ENCODE data around the gene RPS2.

The RPS2 gene

GRCh38 chr16:1917056-1917664 is 47.5 kb downstream of the RPS2 start:
- TF ChIP-seq, protein P1, sequence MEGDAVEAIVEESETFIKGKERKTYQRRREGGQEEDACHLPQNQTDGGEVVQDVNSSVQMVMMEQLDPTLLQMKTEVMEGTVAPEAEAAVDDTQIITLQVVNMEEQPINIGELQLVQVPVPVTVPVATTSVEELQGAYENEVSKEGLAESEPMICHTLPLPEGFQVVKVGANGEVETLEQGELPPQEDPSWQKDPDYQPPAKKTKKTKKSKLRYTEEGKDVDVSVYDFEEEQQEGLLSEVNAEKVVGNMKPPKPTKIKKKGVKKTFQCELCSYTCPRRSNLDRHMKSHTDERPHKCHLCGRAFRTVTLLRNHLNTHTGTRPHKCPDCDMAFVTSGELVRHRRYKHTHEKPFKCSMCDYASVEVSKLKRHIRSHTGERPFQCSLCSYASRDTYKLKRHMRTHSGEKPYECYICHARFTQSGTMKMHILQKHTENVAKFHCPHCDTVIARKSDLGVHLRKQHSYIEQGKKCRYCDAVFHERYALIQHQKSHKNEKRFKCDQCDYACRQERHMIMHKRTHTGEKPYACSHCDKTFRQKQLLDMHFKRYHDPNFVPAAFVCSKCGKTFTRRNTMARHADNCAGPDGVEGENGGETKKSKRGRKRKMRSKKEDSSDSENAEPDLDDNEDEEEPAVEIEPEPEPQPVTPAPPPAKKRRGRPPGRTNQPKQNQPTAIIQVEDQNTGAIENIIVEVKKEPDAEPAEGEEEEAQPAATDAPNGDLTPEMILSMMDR (IDR thresholded peaks at IDR 0.05), result no peak
- no peak for TF ChIP-seq ZFX (IDR thresholded peaks at IDR 0.05; ENCODE audit: borderline replicate concordance)
- no peak overlapping the region for H3K27ac ChIP-seq

GRCh38 chr16:1916640-1916990 is 48.0 kb downstream of the RPS2 start:
- no peak overlapping the region for H3K27ac ChIP-seq
- TF ChIP-seq ZFX (IDR thresholded peaks at IDR 0.05; ENCODE audit: borderline replicate concordance), result no peak
- TF ChIP-seq, protein P1 (IDR thresholded peaks at IDR 0.05), result no peak

- TF ChIP-seq, protein P1 (IDR thresholded peaks at IDR 0.05), result no peak
- no peak for TF ChIP-seq ZFX (IDR thresholded peaks at IDR 0.05; ENCODE audit: borderline replicate concordance)
- H3K27ac ChIP-seq, result no peak overlapping the region
These were observed 48.6 kb downstream of the RPS2 start for GRCh38 chr16:1915732-1916639.

- H3K27ac ChIP-seq, result no peak overlapping the region
- TF ChIP-seq, protein P1 (IDR thresholded peaks at IDR 0.05), result no peak
- TF ChIP-seq ZFX (IDR thresholded peaks at IDR 0.05; ENCODE audit: borderline replicate concordance), result no peak
These were observed 49.6 kb downstream of the RPS2 start for GRCh38 chr16:1914988-1915387.

DNA sequence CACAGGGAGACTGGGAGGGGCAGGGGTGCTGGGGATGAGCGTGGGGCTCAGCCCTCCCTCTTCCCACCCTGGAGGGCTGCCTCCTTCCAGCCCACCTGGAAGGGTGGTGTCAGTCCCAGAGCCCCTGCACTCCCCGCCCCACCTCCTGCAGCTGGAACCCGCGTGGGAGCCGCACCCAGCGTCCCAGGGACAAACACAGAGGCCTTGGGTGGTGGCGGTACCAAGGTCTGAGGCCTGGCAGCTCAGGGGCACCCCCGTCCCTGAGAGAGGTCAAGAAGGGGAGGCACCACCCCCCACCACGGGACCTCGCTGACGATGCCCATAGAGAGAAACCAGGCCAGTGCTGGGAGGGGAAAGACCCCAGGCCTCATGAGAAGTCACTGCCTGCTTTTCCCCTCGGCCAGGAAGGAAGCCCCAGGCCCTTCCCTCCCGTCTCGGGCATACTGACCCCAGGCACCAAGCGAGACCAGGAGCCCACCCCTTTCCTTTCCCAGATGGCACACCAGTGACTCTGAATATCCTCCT is 50.5 kb downstream of the RPS2 start:
- no peak for TF ChIP-seq ZFX (IDR thresholded peaks at IDR 0.05; ENCODE audit: borderline replicate concordance)
- TF ChIP-seq, protein P1 (IDR thresholded peaks at IDR 0.05), result no peak
- no peak overlapping the region for H3K27ac ChIP-seq

GRCh38 chr16:1913327-1914083 is 51.1 kb downstream of the RPS2 start:
- H3K27ac ChIP-seq, result no peak overlapping the region
- TF ChIP-seq, protein P1 (IDR thresholded peaks at IDR 0.05), result no peak
- no peak for TF ChIP-seq ZFX (IDR thresholded peaks at IDR 0.05; ENCODE audit: borderline replicate concordance)
